ENCODE measurements around the gene RICTOR.

Gene RICTOR

DNA sequence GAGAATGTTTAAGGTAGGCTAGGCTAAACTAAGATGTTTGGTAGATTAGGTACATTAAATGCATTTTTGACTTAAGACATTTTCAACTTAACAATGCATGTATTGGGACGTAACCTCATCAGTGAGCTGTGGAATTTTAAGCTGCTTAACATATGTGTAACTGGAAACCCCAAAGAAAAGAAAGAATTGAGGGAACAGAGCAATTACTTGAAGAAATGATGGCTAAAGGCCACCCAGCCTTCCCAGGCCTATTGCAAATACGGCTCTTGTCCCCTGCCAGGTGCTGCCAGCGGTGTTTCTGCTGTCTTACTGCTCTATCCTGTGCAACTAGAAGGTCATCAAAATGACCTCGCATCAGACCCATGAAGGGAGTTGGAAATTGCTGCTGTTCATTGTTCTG is 52.0 kb downstream of the RICTOR start:
- DNase-seq (ENCODE audit: low read depth) = peak; percentile 90
- H3K4me3 ChIP-seq (ENCODE audit: low read length) = no peak overlapping the region
- TF ChIP-seq, protein P1, sequence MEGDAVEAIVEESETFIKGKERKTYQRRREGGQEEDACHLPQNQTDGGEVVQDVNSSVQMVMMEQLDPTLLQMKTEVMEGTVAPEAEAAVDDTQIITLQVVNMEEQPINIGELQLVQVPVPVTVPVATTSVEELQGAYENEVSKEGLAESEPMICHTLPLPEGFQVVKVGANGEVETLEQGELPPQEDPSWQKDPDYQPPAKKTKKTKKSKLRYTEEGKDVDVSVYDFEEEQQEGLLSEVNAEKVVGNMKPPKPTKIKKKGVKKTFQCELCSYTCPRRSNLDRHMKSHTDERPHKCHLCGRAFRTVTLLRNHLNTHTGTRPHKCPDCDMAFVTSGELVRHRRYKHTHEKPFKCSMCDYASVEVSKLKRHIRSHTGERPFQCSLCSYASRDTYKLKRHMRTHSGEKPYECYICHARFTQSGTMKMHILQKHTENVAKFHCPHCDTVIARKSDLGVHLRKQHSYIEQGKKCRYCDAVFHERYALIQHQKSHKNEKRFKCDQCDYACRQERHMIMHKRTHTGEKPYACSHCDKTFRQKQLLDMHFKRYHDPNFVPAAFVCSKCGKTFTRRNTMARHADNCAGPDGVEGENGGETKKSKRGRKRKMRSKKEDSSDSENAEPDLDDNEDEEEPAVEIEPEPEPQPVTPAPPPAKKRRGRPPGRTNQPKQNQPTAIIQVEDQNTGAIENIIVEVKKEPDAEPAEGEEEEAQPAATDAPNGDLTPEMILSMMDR (conservative IDR thresholded peaks at IDR 0.05; ENCODE audit: low read depth, low read length) = no peak

DNA sequence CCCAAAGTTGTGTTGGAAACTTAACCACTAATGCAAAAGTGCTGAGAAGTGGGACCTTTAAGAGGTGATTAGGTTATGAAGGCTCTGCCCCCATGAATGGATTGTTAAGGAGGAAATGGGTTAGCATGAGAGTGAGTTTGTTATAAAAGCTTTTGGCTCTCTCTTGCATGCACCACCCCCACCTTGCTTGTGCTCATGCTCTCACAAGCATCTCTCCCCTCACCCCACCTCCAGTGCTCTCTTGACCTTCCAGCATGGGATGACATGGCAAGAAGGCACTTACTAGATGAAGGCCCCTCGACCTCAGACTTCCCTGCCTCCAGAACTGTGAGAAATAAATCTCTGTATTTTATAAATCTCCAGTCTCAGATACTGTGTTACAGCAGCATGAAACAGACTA is 52.8 kb downstream of the RICTOR start:
- no peak overlapping the region for H3K4me3 ChIP-seq (ENCODE audit: low read length)
- DNase-seq (ENCODE audit: low read depth) = peak; percentile 43
- TF ChIP-seq, protein P1 (conservative IDR thresholded peaks at IDR 0.05; ENCODE audit: low read depth, low read length) = no peak

DNA sequence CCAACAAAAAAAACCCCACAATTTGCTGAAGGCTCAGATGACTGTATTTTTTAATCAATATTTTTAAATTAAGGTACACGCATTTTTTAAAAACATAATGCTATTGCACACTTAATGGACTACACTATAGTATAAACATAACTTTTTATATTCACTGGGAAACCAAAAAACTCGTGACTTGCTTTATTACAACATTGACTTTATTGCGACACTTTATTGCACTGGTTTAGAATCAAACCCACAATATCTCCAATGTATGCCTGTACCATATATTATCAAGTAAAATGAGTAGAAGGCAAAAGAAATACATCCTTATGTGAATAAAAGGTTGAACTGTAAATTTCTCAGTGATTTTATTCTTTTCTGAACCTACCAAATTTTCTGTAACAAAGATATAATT is 53.7 kb downstream of the RICTOR start:
- no peak for DNase-seq (ENCODE audit: low read depth)
- H3K4me3 ChIP-seq (ENCODE audit: low read length) = no peak overlapping the region
- TF ChIP-seq, protein P1 (conservative IDR thresholded peaks at IDR 0.05; ENCODE audit: low read depth, low read length) = no peak

DNA sequence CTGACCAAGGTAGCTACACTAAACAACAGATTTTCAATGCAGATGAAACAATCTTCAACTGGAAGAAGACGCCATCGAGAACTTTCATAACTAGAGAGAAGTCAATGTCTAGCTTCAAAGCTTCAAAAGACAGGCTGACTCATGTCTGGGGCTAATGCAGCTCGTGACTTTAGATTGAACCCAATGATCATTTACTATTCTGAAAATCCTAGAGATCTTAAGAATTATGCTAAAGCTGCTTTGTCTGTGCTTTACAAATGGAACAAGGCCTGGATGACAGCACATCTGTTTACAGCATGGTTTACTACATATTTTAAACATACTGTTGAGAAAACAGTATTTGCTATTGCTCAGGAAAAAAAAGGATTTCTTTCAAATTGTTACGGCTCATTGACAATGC is 54.9 kb downstream of the RICTOR start:
- TF ChIP-seq, protein P1 (conservative IDR thresholded peaks at IDR 0.05; ENCODE audit: low read depth, low read length) = no peak
- H3K4me3 ChIP-seq (ENCODE audit: low read length) = no peak overlapping the region
- peak; percentile 56 for DNase-seq (ENCODE audit: low read depth)

DNA sequence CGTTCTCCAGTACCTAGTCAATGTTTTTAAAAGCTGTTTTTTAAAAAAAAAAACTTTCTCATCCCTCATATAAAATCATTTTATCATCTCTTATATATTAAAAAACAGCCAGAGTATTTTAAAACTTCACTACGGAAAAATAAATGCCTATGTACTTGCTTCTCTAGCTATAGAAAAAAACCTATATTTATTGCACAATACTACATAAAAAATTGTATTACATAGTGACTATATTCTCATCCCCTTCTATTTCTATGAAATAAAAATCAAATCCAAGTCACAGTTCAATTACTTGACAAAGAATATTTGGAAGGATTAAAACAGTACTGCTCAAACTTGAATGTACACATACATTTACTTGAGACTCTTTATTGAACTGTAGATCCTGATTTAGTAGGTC is 56.7 kb downstream of the RICTOR start:
- H3K4me3 ChIP-seq (ENCODE audit: low read length) = no peak overlapping the region
- TF ChIP-seq, protein P1 (conservative IDR thresholded peaks at IDR 0.05; ENCODE audit: low read depth, low read length) = no peak
- no peak for DNase-seq (ENCODE audit: low read depth)

DNA sequence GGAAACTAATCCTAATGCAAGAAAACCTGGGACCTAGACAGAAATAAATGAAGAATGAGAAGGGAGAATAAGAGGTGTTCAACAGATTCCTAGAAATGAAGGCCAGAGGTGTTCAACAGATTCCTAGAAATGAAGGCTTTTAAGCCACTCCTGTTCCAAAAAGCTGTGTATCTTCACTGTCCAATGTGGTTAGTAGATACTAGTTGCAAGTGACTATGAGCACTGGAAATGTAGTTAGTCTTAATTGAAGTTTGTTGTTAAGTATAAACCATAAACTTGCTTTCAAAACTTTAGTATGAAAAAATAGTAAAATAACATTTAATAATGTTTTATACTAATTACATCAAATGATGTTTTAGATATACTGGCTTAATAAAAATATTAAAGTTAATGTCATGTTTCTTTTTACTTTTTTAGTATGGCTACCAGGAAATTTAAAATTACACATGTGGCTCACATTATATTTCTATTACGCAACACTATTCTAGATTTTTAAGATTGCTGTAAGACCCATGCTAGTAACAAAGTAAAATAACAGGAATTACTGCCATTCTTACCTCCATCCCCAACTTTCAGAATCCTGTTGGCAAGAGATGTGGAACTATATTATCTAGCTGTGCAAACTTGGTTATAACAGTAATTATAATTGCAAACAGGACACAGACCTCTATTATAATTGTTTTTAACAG is 57.5 kb downstream of the RICTOR start:
- no peak overlapping the region for H3K4me3 ChIP-seq (ENCODE audit: low read length)
- TF ChIP-seq, protein P1 (conservative IDR thresholded peaks at IDR 0.05; ENCODE audit: low read depth, low read length) = no peak
- DNase-seq (ENCODE audit: low read depth) = no peak
